Neural cell (in vitro differentiated cells): ENCODE results near the gene TMEM31. TPM values are rescaled to one million over a fixed set of nuclear protein-coding genes. Genes with fewer than 3 reads are reported as not detected.
A peak's percentile ranks its signal among the peaks of the same experiment; 100 is the strongest.

ENCODE experiments used
- H2AFZ ChIP-seq: fragments of 200-600, 300-800 bp; sonication (generic), shearing (Covaris generic); 2 replicates; pipeline ENCODE4 v1.6.0; 2014; ENCODE audit warnings: low read depth, mild to moderate bottlenecking, antibody characterized with exemption, low read length, moderate library complexity
- H3F3A ChIP-seq: fragments of 200-600 bp; shearing (Covaris generic); 2 replicates; pipeline ENCODE4 v1.6.1; 2016; ENCODE audit warnings: mild to moderate bottlenecking, moderate library complexity, mixed read lengths, antibody characterized with exemption, low read length; ENCODE audit not compliant: insufficient read depth, poor library complexity, severe bottlenecking
- H3K27ac ChIP-seq: fragments of 200-600, 300-800 bp; sonication (generic), shearing (Covaris generic); 2 replicates; pipeline ENCODE4 v1.5.1; 2014; ENCODE audit warnings: mild to moderate bottlenecking, low read length, moderate library complexity
- H3K27me3 ChIP-seq: fragments of 300-800, 200-600 bp; sonication (generic), shearing (Covaris generic); 2 replicates; pipeline ENCODE4 v1.6.0; 2014; ENCODE audit warnings: mild to moderate bottlenecking, low read depth, low read length, moderate library complexity; ENCODE audit not compliant: insufficient read depth
- H3K36me3 ChIP-seq: fragments of 300-800, 200-600 bp; sonication (generic), shearing (Covaris generic); 2 replicates; pipeline ENCODE4 v1.5.1; 2014; ENCODE audit warnings: mild to moderate bottlenecking, antibody characterized with exemption, low read length, moderate library complexity; ENCODE audit not compliant: insufficient read depth
- H3K4me2 ChIP-seq: fragments of 300-800, 200-600 bp; sonication (generic), shearing (Covaris generic); 2 replicates; pipeline ENCODE4 v1.6.0; 2014; ENCODE audit warnings: mild to moderate bottlenecking, low read length
- H3K4me3 ChIP-seq: fragments of 300-800, 200-600 bp; sonication (generic), shearing (Covaris generic); 2 replicates; pipeline ENCODE4 v1.5.1; 2014; ENCODE audit warnings: mild to moderate bottlenecking, low read length, moderate library complexity
- H3K79me2 ChIP-seq: fragments of 200-600 bp; shearing (Covaris generic); replicated peaks from 2 replicates; pipeline ENCODE4 v1.6.0; 2014; ENCODE audit warnings: mild to moderate bottlenecking, low read length, moderate library complexity; ENCODE audit not compliant: insufficient read depth
- H3K9ac ChIP-seq: fragments of 300-800, 200-600 bp; sonication (generic), shearing (Covaris generic); 2 replicates; pipeline ENCODE4 v1.6.1; 2016; ENCODE audit warnings: mild to moderate bottlenecking, low read length, mixed read lengths
- H3K9me2 ChIP-seq: fragments of 200-600 bp; shearing (Covaris generic); 2 replicates; pipeline ENCODE4 v1.6.1; 2016; ENCODE audit warnings: mild to moderate bottlenecking, low read length, mixed read lengths; ENCODE audit not compliant: insufficient read depth
- H3K9me3 ChIP-seq: fragments of 200-600, 300-800 bp; sonication (generic), shearing (Covaris generic); 2 replicates; pipeline ENCODE4 v1.6.1; 2016; ENCODE audit warnings: mild to moderate bottlenecking, mixed run types, low read length, moderate library complexity, mixed read lengths
- H4K20me1 ChIP-seq: fragments of 200-600 bp; shearing (Covaris generic); 2 replicates; pipeline ENCODE4 v1.6.1; 2016; ENCODE audit warnings: mild to moderate bottlenecking, mixed run types; ENCODE audit not compliant: insufficient read depth
- EP300 ChIP-seq: fragments of 450-650 bp; conservative IDR thresholded peaks from 2 replicates; pipeline ENCODE4 v1.6.1; 2014; ENCODE audit warnings: antibody characterized with exemption, mild to moderate bottlenecking, moderate library complexity; ENCODE audit not compliant: poor library complexity, severe bottlenecking
- EZH2 ChIP-seq: fragments of 200-600, 300-800 bp; shearing (Covaris generic), sonication (generic); IDR thresholded peaks from 2 replicates; pipeline ENCODE4 v1.6.1; 2014; ENCODE audit warnings: antibody characterized with exemption, low read length, borderline replicate concordance, mild to moderate bottlenecking; ENCODE audit not compliant: insufficient read depth, poor library complexity, severe bottlenecking
- MXI1 ChIP-seq: fragments of 450-650 bp; conservative IDR thresholded peaks from 2 replicates; pipeline ENCODE4 v1.6.1; 2014; ENCODE audit warnings: antibody characterized with exemption, mild to moderate bottlenecking; ENCODE audit not compliant: poor library complexity, severe bottlenecking
- POLR2AphosphoS5 ChIP-seq: IDR thresholded peaks from 2 replicates; pipeline ENCODE4 v1.6.1; 2012
- RAD21 ChIP-seq: fragments of 450-650 bp; conservative IDR thresholded peaks from 2 replicates; pipeline ENCODE4 v1.6.1; 2014; ENCODE audit warnings: antibody characterized with exemption, mild to moderate bottlenecking, moderate library complexity
- SMC3 ChIP-seq: fragments of 450-650 bp; conservative IDR thresholded peaks from 2 replicates; pipeline ENCODE4 v1.6.1; 2014; ENCODE audit warnings: antibody characterized with exemption, mild to moderate bottlenecking, moderate library complexity; ENCODE audit not compliant: poor library complexity
- TAF1 ChIP-seq: IDR thresholded peaks from 2 replicates; pipeline ENCODE4 v1.6.1; 2012; ENCODE audit warnings: low read depth
- polyA minus RNA-seq: library from RNA; depleted of rRNA, polyadenylated mRNA; stranded (reverse); fragments of >200 nt; gene quantifications from 2 replicates; pipeline ENCODE4 v1.2.3, GENCODE V29; 2014
- polyA plus RNA-seq: library from polyadenylated mRNA; depleted of rRNA; stranded (reverse); fragments of >200 nt; gene quantifications from 2 replicates; pipeline ENCODE4 v1.2.3, GENCODE V29; 2014
- TF ChIP-seq, protein P1 (sequence below): IDR thresholded peaks from 2 replicates; pipeline ENCODE4 v1.6.1; 2012; ENCODE audit warnings: borderline replicate concordance
- TF ChIP-seq, protein P2 (sequence below): fragments of 450-650 bp; IDR thresholded peaks from 2 replicates; pipeline ENCODE4 v1.5.1; 2014; ENCODE audit warnings: antibody characterized with exemption, mild to moderate bottlenecking, moderate library complexity; ENCODE audit not compliant: poor library complexity, severe bottlenecking

The TMEM31 gene
- polyA plus RNA-seq: 1.0 and 1.6 TPM in 2 replicates
- polyA minus RNA-seq: not detected in 2 replicates

DNA sequence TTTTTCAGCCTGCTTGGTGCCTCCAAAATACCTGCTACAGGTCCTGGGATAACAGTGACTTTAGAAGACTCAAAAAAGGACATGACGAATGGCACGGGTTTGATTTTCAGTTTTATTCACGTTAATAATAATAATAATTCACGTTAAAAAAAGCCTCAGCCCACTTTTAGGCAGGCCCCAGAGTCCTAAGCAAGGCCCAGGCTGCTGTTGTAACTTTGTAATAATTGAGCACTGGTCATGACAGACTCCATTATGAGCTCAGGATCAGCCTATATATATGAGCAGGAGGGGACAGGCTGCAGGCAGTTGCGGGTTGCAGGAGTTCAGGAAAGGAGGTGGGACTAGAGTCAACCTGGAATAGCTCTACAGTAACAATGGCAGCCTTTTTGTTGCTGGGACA lies at the start of gene TMEM31:
Gene TMEM31 (plus strand): TSS at position 301 of the 400 bp plus-strand sequence. CDS start 1,350 bp downstream, outside the sequence.
- Histone ChIP-seq H3K79me2 (no peaks in the 10 kb centered on the region), H3K4me3 (peak within 1 kb of the TSS; percentile 52), H3K9me3 (no peaks in the 10 kb centered on the region), H3K27ac (peak within 1 kb of the TSS; percentile 93), H3K9me2 (no peaks in the 10 kb centered on the region), H2AFZ (no peak within 1 kb of the TSS), H3K27me3 (no peaks in the 10 kb centered on the region), H3F3A (no peaks in the 10 kb centered on the region), H3K36me3 (no peaks in the 10 kb centered on the region), H4K20me1 (no peaks in the 10 kb centered on the region), H3K4me2 (no peak within 1 kb of the TSS), H3K9ac (peak within 1 kb of the TSS; percentile 60)
- TF ChIP-seq POLR2AphosphoS5 (no peak), EP300 (no peak), SMC3 (no peak), MXI1 (no peak), TAF1 (no peak), EZH2 (no peak), RAD21 (no peak)
- TF ChIP-seq, protein P1, sequence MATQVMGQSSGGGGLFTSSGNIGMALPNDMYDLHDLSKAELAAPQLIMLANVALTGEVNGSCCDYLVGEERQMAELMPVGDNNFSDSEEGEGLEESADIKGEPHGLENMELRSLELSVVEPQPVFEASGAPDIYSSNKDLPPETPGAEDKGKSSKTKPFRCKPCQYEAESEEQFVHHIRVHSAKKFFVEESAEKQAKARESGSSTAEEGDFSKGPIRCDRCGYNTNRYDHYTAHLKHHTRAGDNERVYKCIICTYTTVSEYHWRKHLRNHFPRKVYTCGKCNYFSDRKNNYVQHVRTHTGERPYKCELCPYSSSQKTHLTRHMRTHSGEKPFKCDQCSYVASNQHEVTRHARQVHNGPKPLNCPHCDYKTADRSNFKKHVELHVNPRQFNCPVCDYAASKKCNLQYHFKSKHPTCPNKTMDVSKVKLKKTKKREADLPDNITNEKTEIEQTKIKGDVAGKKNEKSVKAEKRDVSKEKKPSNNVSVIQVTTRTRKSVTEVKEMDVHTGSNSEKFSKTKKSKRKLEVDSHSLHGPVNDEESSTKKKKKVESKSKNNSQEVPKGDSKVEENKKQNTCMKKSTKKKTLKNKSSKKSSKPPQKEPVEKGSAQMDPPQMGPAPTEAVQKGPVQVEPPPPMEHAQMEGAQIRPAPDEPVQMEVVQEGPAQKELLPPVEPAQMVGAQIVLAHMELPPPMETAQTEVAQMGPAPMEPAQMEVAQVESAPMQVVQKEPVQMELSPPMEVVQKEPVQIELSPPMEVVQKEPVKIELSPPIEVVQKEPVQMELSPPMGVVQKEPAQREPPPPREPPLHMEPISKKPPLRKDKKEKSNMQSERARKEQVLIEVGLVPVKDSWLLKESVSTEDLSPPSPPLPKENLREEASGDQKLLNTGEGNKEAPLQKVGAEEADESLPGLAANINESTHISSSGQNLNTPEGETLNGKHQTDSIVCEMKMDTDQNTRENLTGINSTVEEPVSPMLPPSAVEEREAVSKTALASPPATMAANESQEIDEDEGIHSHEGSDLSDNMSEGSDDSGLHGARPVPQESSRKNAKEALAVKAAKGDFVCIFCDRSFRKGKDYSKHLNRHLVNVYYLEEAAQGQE: no peak
- TF ChIP-seq, protein P2, sequence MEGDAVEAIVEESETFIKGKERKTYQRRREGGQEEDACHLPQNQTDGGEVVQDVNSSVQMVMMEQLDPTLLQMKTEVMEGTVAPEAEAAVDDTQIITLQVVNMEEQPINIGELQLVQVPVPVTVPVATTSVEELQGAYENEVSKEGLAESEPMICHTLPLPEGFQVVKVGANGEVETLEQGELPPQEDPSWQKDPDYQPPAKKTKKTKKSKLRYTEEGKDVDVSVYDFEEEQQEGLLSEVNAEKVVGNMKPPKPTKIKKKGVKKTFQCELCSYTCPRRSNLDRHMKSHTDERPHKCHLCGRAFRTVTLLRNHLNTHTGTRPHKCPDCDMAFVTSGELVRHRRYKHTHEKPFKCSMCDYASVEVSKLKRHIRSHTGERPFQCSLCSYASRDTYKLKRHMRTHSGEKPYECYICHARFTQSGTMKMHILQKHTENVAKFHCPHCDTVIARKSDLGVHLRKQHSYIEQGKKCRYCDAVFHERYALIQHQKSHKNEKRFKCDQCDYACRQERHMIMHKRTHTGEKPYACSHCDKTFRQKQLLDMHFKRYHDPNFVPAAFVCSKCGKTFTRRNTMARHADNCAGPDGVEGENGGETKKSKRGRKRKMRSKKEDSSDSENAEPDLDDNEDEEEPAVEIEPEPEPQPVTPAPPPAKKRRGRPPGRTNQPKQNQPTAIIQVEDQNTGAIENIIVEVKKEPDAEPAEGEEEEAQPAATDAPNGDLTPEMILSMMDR: no peak

DNA sequence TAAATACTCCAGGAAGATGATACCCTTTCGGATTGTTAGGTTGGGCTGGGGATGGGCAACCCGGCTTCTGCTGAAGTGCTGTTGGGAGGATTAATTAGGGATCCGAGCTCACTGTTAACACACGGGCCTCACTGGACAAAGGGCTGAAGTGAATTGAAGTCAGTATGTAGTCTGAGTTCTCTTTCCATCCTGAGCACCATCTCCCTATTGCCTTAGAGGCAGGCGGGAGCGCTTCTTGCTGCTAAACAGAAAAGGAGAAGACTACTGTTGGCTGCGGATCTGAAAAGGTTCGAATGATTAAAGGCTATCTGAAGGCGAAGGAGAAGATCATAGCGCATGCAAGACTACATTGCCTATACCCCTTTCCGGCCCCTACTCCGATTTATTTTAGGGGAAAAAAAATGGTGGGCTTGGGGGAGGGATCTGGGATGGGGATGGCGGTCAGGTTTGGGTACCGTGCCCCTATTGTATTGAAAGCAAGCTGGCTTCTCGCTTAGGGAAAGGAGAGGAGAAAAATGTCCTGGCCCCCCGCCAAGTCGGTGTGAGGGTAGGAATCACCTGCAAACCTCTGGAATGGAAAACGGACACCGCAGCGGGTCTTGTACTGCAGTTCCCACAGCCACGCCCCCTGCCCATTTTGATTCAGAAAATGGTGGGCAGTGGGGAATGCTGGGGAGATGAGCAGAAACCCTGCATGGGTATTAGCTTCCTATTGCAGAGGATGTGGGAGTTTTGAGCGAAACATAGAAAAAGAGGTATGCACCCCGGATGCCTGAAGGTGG lies 46.5 kb upstream of the TMEM31 start:
- Histone ChIP-seq H3K9ac (no peak overlapping the region), H3K27ac (no peak overlapping the region), H2AFZ (no peak overlapping the region), H4K20me1 (no peaks in the 10 kb centered on the region), H3F3A (no peaks in the 10 kb centered on the region), H3K27me3 (no peaks in the 10 kb centered on the region), H3K36me3 (no peaks in the 10 kb centered on the region), H3K4me3 (no peak overlapping the region), H3K79me2 (no peaks in the 10 kb centered on the region), H3K9me2 (no peaks in the 10 kb centered on the region), H3K9me3 (no peaks in the 10 kb centered on the region), H3K4me2 (no peak overlapping the region)
- TF ChIP-seq, protein P2: no peak
- TF ChIP-seq RAD21 (no peak), MXI1 (no peak), EP300 (no peak)
